Right lobe of liver (tissue), 4 donors: ENCODE measurements around the gene UTS2R.

Experiments used
- CTCF ChIP-seq, 4 donors: fragments of 200-600 bp in 3 of 4; fragments of 450-650 bp in 1 of 4; IDR thresholded peaks; one replicate each; pipeline versions ENCODE4 v1.5.1 to v1.8.0; 2016 to 2022; ENCODE audit warnings: antibody characterized with exemption in 4 of 4, mild to moderate bottlenecking in 2 of 4
- POLR2A ChIP-seq: fragments of 450-650 bp; IDR thresholded peaks from one replicate; pipeline ENCODE4 v1.6.1; 2017; ENCODE audit warnings: antibody characterized with exemption, mild to moderate bottlenecking
- donor health status: DM: no; HTN: no; CAD: no.
- donor health status: DM: no; HTN: no; CAD: no.
- donor health status: DM: no; HTN: yes; CAD: no.

- TF ChIP-seq POLR2A (no peak), CTCF (IDR thresholded peaks at IDR 0.05) (no peak)
Measured at GRCh38 chr17:82325286-82326180, 46.0 kb upstream of the UTS2R start.
